Measurements from ENCODE around the gene SULF2. TPM values are rescaled to one million over a fixed set of nuclear protein-coding genes. Genes with fewer than 3 reads are reported as not detected.

SULF2 gene
- total RNA-seq, 1 donor from 2014 or later = 94.5 TPM

DNA sequence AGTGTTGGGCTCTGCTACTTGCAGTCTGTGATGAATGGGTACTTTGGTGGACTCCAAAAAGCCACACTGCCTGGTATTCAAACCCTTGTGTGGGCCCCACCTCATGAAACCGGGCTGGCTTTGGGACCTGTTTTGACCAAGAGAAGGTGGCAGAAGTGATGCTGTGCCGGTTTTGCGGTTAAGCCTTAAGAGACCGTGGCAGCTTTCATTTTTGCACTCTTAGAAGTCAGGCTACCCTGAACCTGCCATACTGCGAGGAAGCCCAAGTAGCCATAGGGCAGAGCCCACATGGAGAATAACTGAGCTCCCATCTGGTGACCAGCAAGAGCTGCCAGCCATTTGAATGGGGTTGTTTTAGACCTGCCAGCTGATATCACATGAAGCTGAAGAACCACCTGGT lies 10.2 kb downstream of the SULF2 start:
- Mint-ChIP-seq H3K36me3 (ENCODE audit: insufficient read depth) (peaks cover 9% of the 10 kb centered on the region), H3K27me3 (no peaks in the 10 kb centered on the region), H3K27ac (no peak overlapping the region), H3K4me1 (ENCODE audit: low read depth) (peaks cover 7% of the 10 kb centered on the region), H3K9me3 (ENCODE audit: low read depth) (peaks cover 5% of the 10 kb centered on the region), H3K4me3 (ENCODE audit: low read depth) (no peak overlapping the region)
- TF ChIP-seq, protein P1, sequence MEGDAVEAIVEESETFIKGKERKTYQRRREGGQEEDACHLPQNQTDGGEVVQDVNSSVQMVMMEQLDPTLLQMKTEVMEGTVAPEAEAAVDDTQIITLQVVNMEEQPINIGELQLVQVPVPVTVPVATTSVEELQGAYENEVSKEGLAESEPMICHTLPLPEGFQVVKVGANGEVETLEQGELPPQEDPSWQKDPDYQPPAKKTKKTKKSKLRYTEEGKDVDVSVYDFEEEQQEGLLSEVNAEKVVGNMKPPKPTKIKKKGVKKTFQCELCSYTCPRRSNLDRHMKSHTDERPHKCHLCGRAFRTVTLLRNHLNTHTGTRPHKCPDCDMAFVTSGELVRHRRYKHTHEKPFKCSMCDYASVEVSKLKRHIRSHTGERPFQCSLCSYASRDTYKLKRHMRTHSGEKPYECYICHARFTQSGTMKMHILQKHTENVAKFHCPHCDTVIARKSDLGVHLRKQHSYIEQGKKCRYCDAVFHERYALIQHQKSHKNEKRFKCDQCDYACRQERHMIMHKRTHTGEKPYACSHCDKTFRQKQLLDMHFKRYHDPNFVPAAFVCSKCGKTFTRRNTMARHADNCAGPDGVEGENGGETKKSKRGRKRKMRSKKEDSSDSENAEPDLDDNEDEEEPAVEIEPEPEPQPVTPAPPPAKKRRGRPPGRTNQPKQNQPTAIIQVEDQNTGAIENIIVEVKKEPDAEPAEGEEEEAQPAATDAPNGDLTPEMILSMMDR (IDR thresholded peaks at IDR 0.05; ENCODE audit: unreplicated experiment) = no peak
- DNase-seq (ENCODE audit: low spot score, unreplicated experiment) = no peak

- peaks cover 5% of the 10 kb centered on the region for H3K9me3 Mint-ChIP-seq (ENCODE audit: low read depth)
- H3K4me1 Mint-ChIP-seq (ENCODE audit: low read depth) = peaks cover 7% of the 10 kb centered on the region
- TF ChIP-seq, protein P1 (IDR thresholded peaks at IDR 0.05; ENCODE audit: unreplicated experiment) = no peak
- DNase-seq (ENCODE audit: low spot score, unreplicated experiment) = no peak
- no peak overlapping the region for H3K27ac Mint-ChIP-seq
- no peaks in the 10 kb centered on the region for H3K27me3 Mint-ChIP-seq
- H3K36me3 Mint-ChIP-seq (ENCODE audit: insufficient read depth) = peaks cover 13% of the 10 kb centered on the region
- H3K4me3 Mint-ChIP-seq (ENCODE audit: low read depth) = no peak overlapping the region
Observed at GRCh38 chr20:47774131-47774777, 11.0 kb downstream of the SULF2 start.

GRCh38 chr20:47773371-47773786 lies 11.9 kb downstream of the SULF2 start:
- peaks cover 13% of the 10 kb centered on the region for H3K36me3 Mint-ChIP-seq (ENCODE audit: insufficient read depth)
- H3K4me3 Mint-ChIP-seq (ENCODE audit: low read depth) = no peak overlapping the region
- DNase-seq (ENCODE audit: low spot score, unreplicated experiment) = no peak
- no peaks in the 10 kb centered on the region for H3K27me3 Mint-ChIP-seq
- peaks cover 5% of the 10 kb centered on the region for H3K9me3 Mint-ChIP-seq (ENCODE audit: low read depth)
- peaks cover 11% of the 10 kb centered on the region for H3K4me1 Mint-ChIP-seq (ENCODE audit: low read depth)
- TF ChIP-seq, protein P1 (IDR thresholded peaks at IDR 0.05; ENCODE audit: unreplicated experiment) = no peak
- H3K27ac Mint-ChIP-seq = peak overlapping the region; percentile 9

DNA sequence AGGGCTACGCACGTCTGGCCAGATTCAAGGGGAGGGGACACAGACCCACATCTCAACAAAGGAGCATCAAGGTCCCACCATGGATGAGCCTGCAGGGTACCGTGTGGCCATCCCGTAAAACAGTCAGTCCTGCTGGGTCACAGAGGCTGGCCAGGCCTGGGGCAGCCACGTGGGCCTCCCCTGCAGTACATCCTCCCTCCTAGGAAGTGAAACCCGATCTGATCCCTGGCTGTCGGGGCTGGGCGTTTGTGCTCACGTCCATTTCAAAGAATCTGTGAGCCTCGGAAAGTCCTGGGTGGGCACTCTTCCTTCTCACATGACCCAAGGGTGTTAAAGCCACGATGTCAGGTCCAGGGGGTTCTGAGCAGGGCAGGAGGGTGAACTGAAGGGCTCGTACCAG lies 14.3 kb downstream of the SULF2 start:
- Mint-ChIP-seq H3K36me3 (ENCODE audit: insufficient read depth) (peaks cover 12% of the 10 kb centered on the region), H3K27ac (no peak overlapping the region), H3K27me3 (no peaks in the 10 kb centered on the region), H3K4me1 (ENCODE audit: low read depth) (peaks cover 21% of the 10 kb centered on the region), H3K9me3 (ENCODE audit: low read depth) (peaks cover 5% of the 10 kb centered on the region), H3K4me3 (ENCODE audit: low read depth) (no peak overlapping the region)
- TF ChIP-seq, protein P1 (IDR thresholded peaks at IDR 0.05; ENCODE audit: unreplicated experiment) = no peak
- no peak for DNase-seq (ENCODE audit: low spot score, unreplicated experiment)

- H3K4me1 Mint-ChIP-seq (ENCODE audit: low read depth) = peaks cover 19% of the 10 kb centered on the region
- H3K27ac Mint-ChIP-seq = no peak overlapping the region
- H3K36me3 Mint-ChIP-seq (ENCODE audit: insufficient read depth) = peaks cover 15% of the 10 kb centered on the region
- DNase-seq (ENCODE audit: low spot score, unreplicated experiment) = no peak
- H3K4me3 Mint-ChIP-seq (ENCODE audit: low read depth) = no peak overlapping the region
- TF ChIP-seq, protein P1 (IDR thresholded peaks at IDR 0.05; ENCODE audit: unreplicated experiment) = no peak
- H3K9me3 Mint-ChIP-seq (ENCODE audit: low read depth) = peaks cover 5% of the 10 kb centered on the region
- H3K27me3 Mint-ChIP-seq = peaks cover under 1% of the 10 kb centered on the region
Observed at GRCh38 chr20:47768016-47768824, 17.1 kb downstream of the SULF2 start.
